ENCODE results near the gene TMEM9B.

- no peak for TF ChIP-seq CTCF (IDR thresholded peaks at IDR 0.05)
- TF ChIP-seq POLR2A (IDR thresholded peaks at IDR 0.05), result no peak
- no peak for TF ChIP-seq POLR2AphosphoS5 (IDR thresholded peaks at IDR 0.05; ENCODE audit: insufficient read depth in 1 of 2, low read depth in 1 of 2)
Observed at GRCh38 chr11:8934742-8935488, 29.3 kb downstream of the TMEM9B start.
